GM10266 (cell line): ENCODE results near the gene BLOC1S5.

Experiments used
- DNase-seq: peaks from one replicate; pipeline ENCODE4 v3.0.0; 2012; ENCODE audit errors: extremely low spot score
- CTCF ChIP-seq: IDR thresholded peaks from 2 replicates; pipeline ENCODE4 v1.5.1; 2012; ENCODE audit warnings: mild to moderate bottlenecking, low read depth; ENCODE audit not compliant: control insufficient read depth, insufficient read depth; ENCODE audit errors: missing control alignments

The BLOC1S5 gene

GRCh38 chr6:7975764-7976146 lies 88.4 kb downstream of the BLOC1S5 start:
- TF ChIP-seq CTCF, result no peak
- DNase-seq, result no peak

- no peak for DNase-seq
- no peak for TF ChIP-seq CTCF
Observed at GRCh38 chr6:7974938-7975763, 89.0 kb downstream of the BLOC1S5 start.

- no peak for DNase-seq
- no peak for TF ChIP-seq CTCF
Observed at GRCh38 chr6:7974565-7974937, 89.6 kb downstream of the BLOC1S5 start.

GRCh38 chr6:7973584-7973983 lies 90.6 kb downstream of the BLOC1S5 start:
- DNase-seq, result no peak

GRCh38 chr6:7971499-7971898 lies 92.7 kb downstream of the BLOC1S5 start:
- no peak for TF ChIP-seq CTCF
- DNase-seq, result no peak

More at GRCh38 chr6:7973584-7973983, 90.6 kb downstream of the BLOC1S5 start:
- no peak for TF ChIP-seq CTCF

- DNase-seq, result no peak
- TF ChIP-seq CTCF, result no peak
Observed at GRCh38 chr6:7970616-7971015, 93.6 kb downstream of the BLOC1S5 start.
